HepG2 (cell line): ENCODE measurements around the gene RLN3. TPM values are rescaled to one million over a fixed set of nuclear protein-coding genes. Genes with fewer than 3 reads are reported as not detected.

Source experiments
- CAMTA2 ChIP-seq: sonication (generic); formaldehyde crosslinking; IDR thresholded peaks from 2 replicates; pipeline ENCODE4 v1.4.0; 2020; ENCODE audit warnings: mild to moderate bottlenecking, missing genetic modification reagents, borderline replicate concordance
- ELF3 ChIP-seq: IDR thresholded peaks from 2 replicates; pipeline ENCODE4 v1.6.1; 2016; ENCODE audit warnings: missing genetic modification reagents, missing compliant biosample characterization
- ELF4 ChIP-seq: sonication (generic); formaldehyde crosslinking; IDR thresholded peaks from 2 replicates; pipeline ENCODE4 v1.5.0; 2020; ENCODE audit warnings: missing genetic modification reagents, mild to moderate bottlenecking, moderate library complexity, borderline replicate concordance
- FOXO1 ChIP-seq: sonication (generic); formaldehyde crosslinking; IDR thresholded peaks from 2 replicates; pipeline ENCODE4 v1.4.0; 2020; ENCODE audit warnings: missing genetic modification reagents
- HDAC2 ChIP-seq: sonication (generic); formaldehyde crosslinking; IDR thresholded peaks from 2 replicates; pipeline ENCODE4 v1.4.0; 2020; ENCODE audit warnings: missing genetic modification reagents
- HOXA9 ChIP-seq: sonication (generic); formaldehyde crosslinking; IDR thresholded peaks from 2 replicates; pipeline ENCODE4 v1.8.1; 2022; ENCODE audit warnings: missing genetic modification reagents, mild to moderate bottlenecking, moderate library complexity, borderline replicate concordance
- MED8 ChIP-seq: sonication (generic); formaldehyde crosslinking; IDR thresholded peaks from 2 replicates; pipeline ENCODE4 v1.8.1; 2023; ENCODE audit warnings: mild to moderate bottlenecking, missing genetic modification reagents; ENCODE audit not compliant: insufficient replicate concordance
- MTA1 ChIP-seq: sonication (generic); formaldehyde crosslinking; IDR thresholded peaks from 2 replicates; pipeline ENCODE4 v1.4.0; 2020; ENCODE audit warnings: missing genetic modification reagents, mild to moderate bottlenecking, borderline replicate concordance
- NCOR1 ChIP-seq: fragments of 200-600 bp; sonication (generic); IDR thresholded peaks from 2 replicates; pipeline ENCODE4 v1.7.0; 2017; ENCODE audit warnings: antibody characterized with exemption, low read length, borderline replicate concordance
- TBL1XR1 ChIP-seq: fragments of 150-350 bp; IDR thresholded peaks from 2 replicates; pipeline ENCODE4 v1.6.1; 2014; ENCODE audit warnings: borderline replicate concordance, low read length; ENCODE audit not compliant: partially characterized antibody
- TMF1 ChIP-seq: sonication (generic); formaldehyde crosslinking; IDR thresholded peaks from 2 replicates; pipeline ENCODE4 v1.8.1; 2022; ENCODE audit warnings: low read depth, missing genetic modification reagents
- WIZ ChIP-seq: sonication (generic); formaldehyde crosslinking; IDR thresholded peaks from 2 replicates; pipeline ENCODE4 v1.5.1; 2020; ENCODE audit warnings: mild to moderate bottlenecking, missing genetic modification reagents
- XRCC5 ChIP-seq: fragments of 200-400 bp; formaldehyde crosslinking; optimal IDR thresholded peaks from 2 replicates; pipeline ENCODE3; 2017; ENCODE audit warnings: mild to moderate bottlenecking, low read length
- ZNF317 ChIP-seq: sonication (generic); formaldehyde crosslinking; IDR thresholded peaks from 2 replicates; pipeline ENCODE4 v1.5.0; 2020; ENCODE audit warnings: mild to moderate bottlenecking, missing genetic modification reagents
- ZNF652 ChIP-seq: IDR thresholded peaks from 2 replicates; pipeline ENCODE4 v1.6.1; 2016; ENCODE audit warnings: low read depth, borderline replicate concordance
- ZNF713 ChIP-seq: sonication (generic); formaldehyde crosslinking; IDR thresholded peaks from 2 replicates; pipeline ENCODE4 v1.4.0; 2020; ENCODE audit warnings: mild to moderate bottlenecking, missing genetic modification reagents
- ZNF83 ChIP-seq: sonication (generic); formaldehyde crosslinking; IDR thresholded peaks from 2 replicates; pipeline ENCODE4 v1.4.0; 2020; ENCODE audit warnings: missing genetic modification reagents, mild to moderate bottlenecking, borderline replicate concordance
- ZNF850 ChIP-seq: sonication (generic); formaldehyde crosslinking; conservative IDR thresholded peaks from 2 replicates; pipeline ENCODE4 v1.9.0; 2021; ENCODE audit warnings: mild to moderate bottlenecking, missing genetic modification reagents
- polyA plus RNA-seq, 8 experiments: library from polyadenylated mRNA; depleted of rRNA in 3 of 8; stranded (reverse) in 7 of 8; unstranded in 1 of 8; fragments of >200 nt; fragmentation: Illumina TruSeq in 4 of 8; extraction: Trizol in 4 of 8; gene quantifications; 2 replicates each; pipeline versions ENCODE4 v1.2.1 to v1.2.3, GENCODE V29; 2011 to 2016; ENCODE audit warnings: low read depth in 4 of 8, missing spikeins in 1 of 8, mixed read lengths in 1 of 8; ENCODE audit not compliant: insufficient read depth in 1 of 8
- total RNA-seq, 5 experiments: library from RNA; depleted of rRNA; stranded (reverse); fragments of >200 nt; fragmentation: Illumina TruSeq; extraction: Trizol; gene quantifications; 2 replicates each; pipeline ENCODE4 v1.2.3, GENCODE V29; 2016; ENCODE audit warnings: low read depth in 1 of 5
- TF ChIP-seq, protein P1 (sequence below): sonication (generic); formaldehyde crosslinking; IDR thresholded peaks from 2 replicates; pipeline ENCODE4 v1.4.0; 2020; ENCODE audit warnings: missing genetic modification reagents, mild to moderate bottlenecking, borderline replicate concordance
- TF ChIP-seq, protein P2 (sequence below): IDR thresholded peaks from 2 replicates; pipeline ENCODE4 v1.6.1; 2016; ENCODE audit warnings: mild to moderate bottlenecking, missing biosample characterization, missing genetic modification reagents
- TF ChIP-seq, protein P3 (sequence below): sonication (generic); formaldehyde crosslinking; IDR thresholded peaks from 2 replicates; pipeline ENCODE4 v1.5.0; 2020; ENCODE audit warnings: missing genetic modification reagents
- TF ChIP-seq, protein P4 (sequence below): IDR thresholded peaks from 2 replicates; pipeline ENCODE4 v1.6.1; 2012; ENCODE audit warnings: inconsistent platforms
- TF ChIP-seq, protein P5 (sequence below): sonication (generic); formaldehyde crosslinking; IDR thresholded peaks from 2 replicates; pipeline ENCODE4 v1.8.1; 2023; ENCODE audit warnings: mild to moderate bottlenecking, missing genetic modification reagents

RLN3 gene
- total and polyA plus RNA-seq, 2 of the 13 experiments (the other 11 are each of a cell fraction or from before 2014, with no cell fraction given) = not detected

DNA sequence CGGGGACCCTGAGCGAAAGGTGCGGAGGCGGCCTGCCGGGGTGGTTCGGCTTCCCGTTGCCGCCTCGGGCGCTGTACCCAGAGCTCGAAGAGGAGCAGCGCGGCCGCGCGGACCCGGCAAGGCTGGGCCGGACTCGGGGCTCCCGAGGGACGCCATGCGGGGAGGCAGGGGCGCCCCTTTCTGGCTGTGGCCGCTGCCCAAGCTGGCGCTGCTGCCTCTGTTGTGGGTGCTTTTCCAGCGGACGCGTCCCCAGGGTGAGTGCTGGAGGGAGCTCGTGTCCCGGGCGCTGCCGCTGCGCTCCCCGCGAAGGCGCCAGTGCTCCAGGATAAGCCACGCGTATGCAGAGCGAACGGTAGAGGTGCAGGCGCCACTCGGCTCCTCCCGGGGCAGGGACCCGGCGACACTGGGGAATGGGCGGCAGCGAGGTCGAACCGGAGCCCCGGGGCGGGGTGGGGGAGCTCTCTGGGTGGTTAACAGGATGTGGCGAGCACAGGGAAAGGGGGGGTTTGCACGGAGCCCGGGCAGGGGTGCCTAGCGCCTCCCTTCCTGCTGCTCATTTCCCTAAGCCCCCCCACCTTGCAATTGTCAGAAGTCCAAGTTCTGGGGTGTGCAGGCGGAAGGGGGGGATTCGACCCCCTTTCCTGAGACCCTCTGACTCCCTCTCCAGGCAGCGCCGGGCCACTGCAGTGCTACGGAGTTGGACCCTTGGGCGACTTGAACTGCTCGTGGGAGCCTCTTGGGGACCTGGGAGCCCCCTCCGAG lies 4.0 kb downstream of the RLN3 start, which contains the start of gene IL27RA (continued):
- peak; percentile 46 for TF ChIP-seq MED8 (CRISPR knock-in tag)
- TF ChIP-seq, protein P1, sequence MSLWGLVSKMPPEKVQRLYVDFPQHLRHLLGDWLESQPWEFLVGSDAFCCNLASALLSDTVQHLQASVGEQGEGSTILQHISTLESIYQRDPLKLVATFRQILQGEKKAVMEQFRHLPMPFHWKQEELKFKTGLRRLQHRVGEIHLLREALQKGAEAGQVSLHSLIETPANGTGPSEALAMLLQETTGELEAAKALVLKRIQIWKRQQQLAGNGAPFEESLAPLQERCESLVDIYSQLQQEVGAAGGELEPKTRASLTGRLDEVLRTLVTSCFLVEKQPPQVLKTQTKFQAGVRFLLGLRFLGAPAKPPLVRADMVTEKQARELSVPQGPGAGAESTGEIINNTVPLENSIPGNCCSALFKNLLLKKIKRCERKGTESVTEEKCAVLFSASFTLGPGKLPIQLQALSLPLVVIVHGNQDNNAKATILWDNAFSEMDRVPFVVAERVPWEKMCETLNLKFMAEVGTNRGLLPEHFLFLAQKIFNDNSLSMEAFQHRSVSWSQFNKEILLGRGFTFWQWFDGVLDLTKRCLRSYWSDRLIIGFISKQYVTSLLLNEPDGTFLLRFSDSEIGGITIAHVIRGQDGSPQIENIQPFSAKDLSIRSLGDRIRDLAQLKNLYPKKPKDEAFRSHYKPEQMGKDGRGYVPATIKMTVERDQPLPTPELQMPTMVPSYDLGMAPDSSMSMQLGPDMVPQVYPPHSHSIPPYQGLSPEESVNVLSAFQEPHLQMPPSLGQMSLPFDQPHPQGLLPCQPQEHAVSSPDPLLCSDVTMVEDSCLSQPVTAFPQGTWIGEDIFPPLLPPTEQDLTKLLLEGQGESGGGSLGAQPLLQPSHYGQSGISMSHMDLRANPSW (CRISPR knock-in tag) = no peak; the same call in 1 of the 2 replicates
- TF ChIP-seq, protein P2, sequence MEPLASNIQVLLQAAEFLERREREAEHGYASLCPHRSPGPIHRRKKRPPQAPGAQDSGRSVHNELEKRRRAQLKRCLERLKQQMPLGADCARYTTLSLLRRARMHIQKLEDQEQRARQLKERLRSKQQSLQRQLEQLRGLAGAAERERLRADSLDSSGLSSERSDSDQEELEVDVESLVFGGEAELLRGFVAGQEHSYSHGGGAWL (CRISPR knock-in tag) = 0 out of 2 replicates have a peak, but pooled peaks have one; percentile 29
- peak; percentile 49 for TF ChIP-seq XRCC5
- no peak for TF ChIP-seq TBL1XR1
- 0 out of 2 replicates have a peak, but pooled peaks have one; percentile 47 for TF ChIP-seq ZNF850 (CRISPR knock-in tag)
- TF ChIP-seq, protein P3, sequence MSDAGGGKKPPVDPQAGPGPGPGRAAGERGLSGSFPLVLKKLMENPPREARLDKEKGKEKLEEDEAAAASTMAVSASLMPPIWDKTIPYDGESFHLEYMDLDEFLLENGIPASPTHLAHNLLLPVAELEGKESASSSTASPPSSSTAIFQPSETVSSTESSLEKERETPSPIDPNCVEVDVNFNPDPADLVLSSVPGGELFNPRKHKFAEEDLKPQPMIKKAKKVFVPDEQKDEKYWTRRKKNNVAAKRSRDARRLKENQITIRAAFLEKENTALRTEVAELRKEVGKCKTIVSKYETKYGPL (CRISPR knock-in tag) = no peak
- TF ChIP-seq ZNF83 (CRISPR knock-in tag) = no peak
- 0 out of 2 replicates have a peak, but pooled peaks have one; percentile 78 for TF ChIP-seq MTA1
- TF ChIP-seq ELF3 (CRISPR knock-in tag) = no peak
- TF ChIP-seq HDAC2 (CRISPR knock-in tag) = peak; percentile 32; the same call in 1 of the 2 replicates
- peak; percentile 62; the same call in 1 of the 2 replicates for TF ChIP-seq TMF1
- TF ChIP-seq ELF4 (CRISPR knock-in tag) = no peak
- peak; percentile 11; the same call in 1 of the 2 replicates for TF ChIP-seq FOXO1 (CRISPR knock-in tag)
- TF ChIP-seq WIZ (CRISPR knock-in tag) = 0 out of 2 replicates have a peak, but pooled peaks have one; percentile 56
- TF ChIP-seq, protein P4, sequence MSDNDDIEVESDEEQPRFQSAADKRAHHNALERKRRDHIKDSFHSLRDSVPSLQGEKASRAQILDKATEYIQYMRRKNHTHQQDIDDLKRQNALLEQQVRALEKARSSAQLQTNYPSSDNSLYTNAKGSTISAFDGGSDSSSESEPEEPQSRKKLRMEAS = peak; percentile 81
- no peak for TF ChIP-seq ZNF652 (CRISPR knock-in tag)
- TF ChIP-seq HOXA9 = 0 out of 2 replicates have a peak, but pooled peaks have one; percentile 22
- TF ChIP-seq ZNF317 (CRISPR knock-in tag) = no peak; the same call in 1 of the 2 replicates
- TF ChIP-seq CAMTA2 = peak; percentile 83; the same call in 1 of the 2 replicates
- no peak for TF ChIP-seq ZNF713 (CRISPR knock-in tag)
- no peak for TF ChIP-seq NCOR1
- TF ChIP-seq, protein P5, sequence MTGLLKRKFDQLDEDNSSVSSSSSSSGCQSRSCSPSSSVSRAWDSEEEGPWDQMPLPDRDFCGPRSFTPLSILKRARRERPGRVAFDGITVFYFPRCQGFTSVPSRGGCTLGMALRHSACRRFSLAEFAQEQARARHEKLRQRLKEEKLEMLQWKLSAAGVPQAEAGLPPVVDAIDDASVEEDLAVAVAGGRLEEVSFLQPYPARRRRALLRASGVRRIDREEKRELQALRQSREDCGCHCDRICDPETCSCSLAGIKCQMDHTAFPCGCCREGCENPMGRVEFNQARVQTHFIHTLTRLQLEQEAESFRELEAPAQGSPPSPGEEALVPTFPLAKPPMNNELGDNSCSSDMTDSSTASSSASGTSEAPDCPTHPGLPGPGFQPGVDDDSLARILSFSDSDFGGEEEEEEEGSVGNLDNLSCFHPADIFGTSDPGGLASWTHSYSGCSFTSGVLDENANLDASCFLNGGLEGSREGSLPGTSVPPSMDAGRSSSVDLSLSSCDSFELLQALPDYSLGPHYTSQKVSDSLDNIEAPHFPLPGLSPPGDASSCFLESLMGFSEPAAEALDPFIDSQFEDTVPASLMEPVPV (CRISPR knock-in tag) = no peak; the same call in 1 of the 2 replicates
